IMR-90 (cell line): ENCODE results near the gene NLGN1.

Experiments
- BHLHE40 ChIP-seq: fragments of 150-350 bp; IDR thresholded peaks from 2 replicates; pipeline ENCODE4 v1.6.1; 2016; ENCODE audit warnings: mild to moderate bottlenecking, low read depth, low read length
- CTCF ChIP-seq: conservative IDR thresholded peaks from 2 replicates; pipeline ENCODE4 v1.5.1; 2012; ENCODE audit warnings: mild to moderate bottlenecking, low read depth, low read length, improper control_type of control experiment
- RAD21 ChIP-seq: IDR thresholded peaks from 2 replicates; pipeline ENCODE4 v1.6.1; 2012; ENCODE audit warnings: low read length, improper control_type of control experiment

DNA sequence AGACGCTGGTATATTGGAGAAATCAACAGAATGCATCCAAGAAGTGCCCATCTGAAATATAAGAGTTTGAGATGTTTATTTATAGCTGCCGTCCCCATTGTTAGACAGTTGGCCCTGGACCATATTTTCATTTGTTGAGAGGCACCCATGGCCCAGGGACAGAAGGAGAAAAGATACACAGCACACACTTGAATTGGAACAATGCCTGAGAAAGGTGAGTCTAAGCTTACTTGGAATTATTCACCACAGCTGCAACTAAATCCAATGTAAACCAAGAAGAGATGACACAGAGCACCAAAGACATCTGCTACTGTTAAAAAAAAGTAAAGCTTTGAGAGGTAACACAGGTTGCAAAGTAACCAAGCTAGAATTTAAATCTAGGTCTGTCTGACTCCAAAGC, 936.1 kb downstream of the NLGN1 start:
- TF ChIP-seq CTCF: no peak
- TF ChIP-seq RAD21: no peak
- no peak for TF ChIP-seq BHLHE40
